ENCODE measurements around the gene TUBE1. TPM values are rescaled to one million over a fixed set of nuclear protein-coding genes. Genes with fewer than 3 reads are reported as not detected.

Gene TUBE1
- total and polyA plus RNA-seq, 7 donors: 7.6 to 65.2 (median 32.5) TPM

DNA sequence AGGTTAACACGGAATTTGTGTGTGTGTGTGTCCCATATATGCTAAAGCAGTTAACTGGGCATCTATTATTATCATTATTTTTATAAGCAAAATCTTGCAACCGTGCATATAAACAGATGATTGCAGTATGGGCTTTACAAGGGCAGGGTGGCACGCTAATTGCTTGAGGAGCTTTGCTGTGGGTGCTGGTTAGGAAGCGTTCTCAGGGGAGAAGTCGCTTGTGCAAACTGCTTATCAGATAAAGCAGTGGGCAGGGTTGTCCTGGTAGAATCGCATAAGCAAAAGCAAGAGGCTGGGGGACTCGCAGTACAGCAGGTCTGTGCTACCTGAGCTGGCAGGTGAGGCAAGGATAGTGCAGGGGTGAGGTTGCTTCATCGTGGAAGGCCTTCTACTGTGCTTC lies 43.1 kb downstream of the TUBE1 start:
- TF ChIP-seq, protein P1, sequence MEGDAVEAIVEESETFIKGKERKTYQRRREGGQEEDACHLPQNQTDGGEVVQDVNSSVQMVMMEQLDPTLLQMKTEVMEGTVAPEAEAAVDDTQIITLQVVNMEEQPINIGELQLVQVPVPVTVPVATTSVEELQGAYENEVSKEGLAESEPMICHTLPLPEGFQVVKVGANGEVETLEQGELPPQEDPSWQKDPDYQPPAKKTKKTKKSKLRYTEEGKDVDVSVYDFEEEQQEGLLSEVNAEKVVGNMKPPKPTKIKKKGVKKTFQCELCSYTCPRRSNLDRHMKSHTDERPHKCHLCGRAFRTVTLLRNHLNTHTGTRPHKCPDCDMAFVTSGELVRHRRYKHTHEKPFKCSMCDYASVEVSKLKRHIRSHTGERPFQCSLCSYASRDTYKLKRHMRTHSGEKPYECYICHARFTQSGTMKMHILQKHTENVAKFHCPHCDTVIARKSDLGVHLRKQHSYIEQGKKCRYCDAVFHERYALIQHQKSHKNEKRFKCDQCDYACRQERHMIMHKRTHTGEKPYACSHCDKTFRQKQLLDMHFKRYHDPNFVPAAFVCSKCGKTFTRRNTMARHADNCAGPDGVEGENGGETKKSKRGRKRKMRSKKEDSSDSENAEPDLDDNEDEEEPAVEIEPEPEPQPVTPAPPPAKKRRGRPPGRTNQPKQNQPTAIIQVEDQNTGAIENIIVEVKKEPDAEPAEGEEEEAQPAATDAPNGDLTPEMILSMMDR (IDR thresholded peaks at IDR 0.05): no peak
- no peak for TF ChIP-seq POLR2A (IDR thresholded peaks at IDR 0.05)
- Histone ChIP-seq H3K27me3 (no peaks in the 10 kb centered on the region), H3K27ac (peak overlapping the region in 3 of 4 donors; percentile 80 to 84 (median 81)), H3K9me3 (no peaks in the 10 kb centered on the region), H3K4me3 (no peak overlapping the region), H3K4me1 (peaks cover 0 to 28% (median 22%) of the 10 kb centered on the region in 4 donors), H3K36me3 (no peaks in the 10 kb centered on the region)
- DNase-seq: no peak
- intact Hi-C loops (cut with DNase I): loop anchor here (5.0 kb wide), 2 partner anchors 172 to 562 kb away; partner anchors contain the start of genes FYN and REV3L
- WGBS, 2 donors: 61 to 74% methylated on average over 8 of the region's 8 CpGs

DNA sequence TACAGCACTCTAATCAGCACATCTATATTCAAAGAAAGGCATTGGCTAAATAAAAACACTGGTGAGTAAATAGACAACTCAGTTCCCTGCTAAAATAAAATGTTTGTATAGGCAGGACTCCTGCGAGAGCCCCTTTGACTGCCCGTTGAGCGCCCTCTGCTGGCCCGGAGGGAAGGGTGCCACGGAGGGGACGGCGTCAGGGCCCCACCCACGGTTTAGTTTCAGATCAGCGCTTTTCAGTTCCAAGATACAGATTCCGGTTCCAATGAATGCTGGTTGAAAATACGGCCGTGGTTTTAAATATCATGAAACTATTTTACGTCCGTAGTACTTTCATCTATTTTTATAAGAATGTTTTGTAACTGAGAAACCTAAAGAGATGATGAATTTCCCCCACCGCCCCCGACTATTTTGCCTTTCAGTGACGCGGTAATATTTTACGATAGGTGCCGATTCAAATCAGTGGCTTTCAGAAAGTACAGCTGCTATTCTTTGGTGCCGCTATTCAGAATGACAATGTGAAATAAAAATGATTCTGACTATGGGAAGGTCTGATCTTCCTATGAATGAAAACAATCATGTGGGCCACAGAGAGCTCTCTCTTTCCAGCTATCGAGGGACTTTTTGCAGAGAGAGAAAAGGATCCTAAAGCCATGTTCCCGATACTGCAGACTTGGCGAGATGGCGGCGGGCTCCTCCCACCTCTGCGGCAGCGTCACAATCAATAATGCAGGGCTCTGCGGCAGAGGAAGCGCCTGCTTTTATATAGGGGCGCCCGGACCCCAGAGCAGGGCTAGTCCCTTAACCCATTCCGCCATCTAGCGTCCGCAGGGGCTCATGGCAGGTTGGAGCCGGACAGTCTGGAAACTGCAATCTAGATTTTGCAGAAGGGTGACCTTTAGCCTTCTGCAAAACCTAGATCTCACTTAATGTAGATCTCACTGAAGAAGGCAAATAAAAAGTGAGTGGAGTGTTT lies 44.0 kb downstream of the TUBE1 start:
- Histone ChIP-seq H3K9me3 (no peaks in the 10 kb centered on the region), H3K4me3 (peak overlapping the region; percentile 32 to 61 (median 56)), H3K36me3 (no peaks in the 10 kb centered on the region), H3K27ac (peak overlapping the region; percentile 77 to 84 (median 80)), H3K27me3 (no peaks in the 10 kb centered on the region), H3K4me1 (peaks cover 0 to 35% (median 25%) of the 10 kb centered on the region in 4 donors)
- TF ChIP-seq POLR2AphosphoS5 (IDR thresholded peaks at IDR 0.05) (peak in 3 of 4 donors; percentile 25 to 67 (median 51)), EP300 (IDR thresholded peaks at IDR 0.05) (no peak)
- TF ChIP-seq, protein P1 (IDR thresholded peaks at IDR 0.05): peak; percentile 86 to 94 (median 94)
- DNase-seq: peak; percentile 92
- 0% methylated on average over 36 of the region's 36 CpGs for WGBS, 2 donors
- intact Hi-C loops (cut with DNase I): loop anchor here (1.0 to 5.0 kb wide), 5 partner anchors 46 to 784 kb away; partner anchors contain the start of genes FYN and REV3L

DNA sequence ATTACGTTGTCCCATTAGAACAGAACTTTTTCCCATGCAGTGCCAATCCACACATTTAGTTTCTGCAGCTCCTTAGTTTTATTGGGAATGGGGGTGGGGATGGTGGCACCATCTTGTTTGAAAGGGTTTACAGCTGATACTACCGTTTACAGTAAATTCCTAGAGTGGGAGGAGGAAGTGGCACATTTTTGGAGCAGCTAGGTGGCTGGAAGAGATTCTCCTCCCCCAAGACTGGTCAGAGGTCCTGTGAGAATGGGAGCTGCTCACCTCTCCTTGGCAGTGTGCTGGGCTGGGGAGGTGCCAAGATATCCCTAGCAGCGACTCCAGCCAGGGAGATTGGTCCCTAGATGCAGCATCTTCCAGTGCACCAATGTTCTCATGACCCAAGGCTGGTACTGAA lies 45.7 kb downstream of the TUBE1 start:
- Histone ChIP-seq H3K27ac (no peak overlapping the region), H3K9me3 (no peaks in the 10 kb centered on the region), H3K4me3 (no peak overlapping the region), H3K36me3 (no peaks in the 10 kb centered on the region), H3K4me1 (peaks cover 0 to 45% (median 34%) of the 10 kb centered on the region in 4 donors), H3K27me3 (no peaks in the 10 kb centered on the region)
- TF ChIP-seq EP300 (IDR thresholded peaks at IDR 0.05): no peak
- TF ChIP-seq, protein P1 (IDR thresholded peaks at IDR 0.05): no peak
- no peak for TF ChIP-seq POLR2A (IDR thresholded peaks at IDR 0.05)
- TF ChIP-seq POLR2AphosphoS5 (IDR thresholded peaks at IDR 0.05): no peak
- intact Hi-C loops (cut with DNase I): loop anchor here (5.0 kb wide), 2 partner anchors 169 to 559 kb away; partner anchors contain the start of genes FYN and REV3L
- 73 to 87% methylated on average over 3 of the region's 3 CpGs for WGBS, 2 donors
- DNase-seq: no peak

DNA sequence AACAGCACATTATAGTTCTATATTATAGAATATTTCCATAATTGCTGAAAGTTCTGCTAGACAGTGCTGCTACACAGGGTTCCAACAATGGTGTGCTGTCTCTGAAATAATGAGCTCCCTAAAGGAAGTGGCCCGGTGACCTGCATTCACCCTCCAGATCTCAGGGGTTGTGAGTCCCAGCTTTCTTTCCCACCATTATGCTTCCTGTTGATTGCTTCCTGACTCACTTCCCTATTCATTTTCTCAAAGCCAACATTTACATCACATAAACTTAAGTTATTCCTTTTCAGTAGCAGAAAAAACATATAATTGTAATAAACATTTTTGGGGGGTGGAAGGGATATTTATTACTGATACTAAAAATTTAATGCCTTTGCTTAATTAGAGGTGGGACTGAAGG lies 46.3 kb downstream of the TUBE1 start:
- TF ChIP-seq EP300 (IDR thresholded peaks at IDR 0.05) (no peak), POLR2AphosphoS5 (IDR thresholded peaks at IDR 0.05) (no peak), POLR2A (IDR thresholded peaks at IDR 0.05) (no peak)
- TF ChIP-seq, protein P1 (IDR thresholded peaks at IDR 0.05): no peak
- WGBS, 2 donors: 70 to 84% methylated on average over 1 of the region's 1 CpG
- Histone ChIP-seq H3K9me3 (no peaks in the 10 kb centered on the region), H3K36me3 (no peaks in the 10 kb centered on the region), H3K4me3 (no peak overlapping the region), H3K27me3 (no peaks in the 10 kb centered on the region), H3K27ac (no peak overlapping the region), H3K4me1 (peaks cover 0 to 45% (median 34%) of the 10 kb centered on the region in 4 donors)
- intact Hi-C loops (cut with DNase I): loop anchor here (5.0 kb wide), 2 partner anchors 169 to 559 kb away; partner anchors contain the start of genes FYN and REV3L
- no peak for DNase-seq
